ENCODE results near the gene DHPS.

DHPS gene

GRCh38 chr19:12675399-12675798 is 6.3 kb downstream of the DHPS start:
- DNase-seq (ENCODE audit: low spot score), result no peak

- DNase-seq (ENCODE audit: low spot score), result no peak
Measured at GRCh38 chr19:12672744-12673143, 8.9 kb downstream of the DHPS start.

- no peak for DNase-seq (ENCODE audit: low spot score)
Measured at GRCh38 chr19:12670159-12670928, 11.3 kb downstream of the DHPS start.

GRCh38 chr19:12669270-12670158 is 12.2 kb downstream of the DHPS start:
- peak; percentile 92 for DNase-seq (ENCODE audit: low spot score)

GRCh38 chr19:12668932-12669269 is 12.8 kb downstream of the DHPS start:
- peak; percentile 80 for DNase-seq (ENCODE audit: low spot score)

GRCh38 chr19:12668346-12668745 is 13.3 kb downstream of the DHPS start:
- no peak for DNase-seq (ENCODE audit: low spot score)

- DNase-seq (ENCODE audit: low spot score), result no peak
Measured at GRCh38 chr19:12667731-12668302, 13.9 kb downstream of the DHPS start.

GRCh38 chr19:12666265-12667048 is 15.2 kb downstream of the DHPS start, which contains the start of the genes MAN2B1 and WDR83:
Gene MAN2B1, minus strand, starts transcription at chr19:12666742. Its CDS starts 41 bp downstream, at chr19:12666701.
Gene WDR83, plus strand, starts transcription at chr19:12666807. Its CDS starts 2,984 bp downstream, at chr19:12669791.
- peak; percentile 79 for DNase-seq (ENCODE audit: low spot score)

- no peak for DNase-seq (ENCODE audit: low spot score)
Measured at GRCh38 chr19:12665671-12666264, 15.9 kb downstream of the DHPS start.

GRCh38 chr19:12665281-12665573 is 16.5 kb downstream of the DHPS start:
- no peak for DNase-seq (ENCODE audit: low spot score)

GRCh38 chr19:12664406-12665280 is 17.0 kb downstream of the DHPS start:
- peak; percentile 57 for DNase-seq (ENCODE audit: low spot score)

GRCh38 chr19:12660980-12661379 is 20.7 kb downstream of the DHPS start:
- no peak for DNase-seq (ENCODE audit: low spot score)

- DNase-seq (ENCODE audit: low spot score), result no peak
Measured at GRCh38 chr19:12657966-12658365, 23.7 kb downstream of the DHPS start.

- DNase-seq (ENCODE audit: low spot score), result no peak
Measured at GRCh38 chr19:12656899-12657571, 24.6 kb downstream of the DHPS start.

GRCh38 chr19:12655546-12655945 is 26.1 kb downstream of the DHPS start:
- no peak for DNase-seq (ENCODE audit: low spot score)

- DNase-seq (ENCODE audit: low spot score), result no peak
Measured at GRCh38 chr19:12652219-12652618, 29.5 kb downstream of the DHPS start.

GRCh38 chr19:12649941-12650340 is 31.7 kb downstream of the DHPS start:
- no peak for DNase-seq (ENCODE audit: low spot score)

GRCh38 chr19:12648088-12648487 is 33.6 kb downstream of the DHPS start:
- no peak for DNase-seq (ENCODE audit: low spot score)

- peak; percentile 33 for DNase-seq (ENCODE audit: low spot score)
Measured at GRCh38 chr19:12647490-12648071, 34.1 kb downstream of the DHPS start.

- no peak for DNase-seq (ENCODE audit: low spot score)
Measured at GRCh38 chr19:12647047-12647446, 34.6 kb downstream of the DHPS start.
